Epithelial cell of esophagus (primary cell): ENCODE results near the gene PAK1.

Experiments used
- DNase-seq: peaks from one replicate; pipeline ENCODE4 v3.0.0; 2010; ENCODE audit warnings: low read depth
- H3K4me3 ChIP-seq: 2 replicates; pipeline ENCODE4 v1.5.1; 2011; ENCODE audit warnings: mild to moderate bottlenecking, low read length, control low read depth
- TF ChIP-seq, protein P1 (sequence below): IDR thresholded peaks from 2 replicates; pipeline ENCODE4 v1.5.1; 2011; ENCODE audit warnings: low read depth, mild to moderate bottlenecking, low read length, control low read depth, inconsistent platforms; ENCODE audit not compliant: insufficient read depth; ENCODE audit errors: missing control alignments

The PAK1 gene

DNA sequence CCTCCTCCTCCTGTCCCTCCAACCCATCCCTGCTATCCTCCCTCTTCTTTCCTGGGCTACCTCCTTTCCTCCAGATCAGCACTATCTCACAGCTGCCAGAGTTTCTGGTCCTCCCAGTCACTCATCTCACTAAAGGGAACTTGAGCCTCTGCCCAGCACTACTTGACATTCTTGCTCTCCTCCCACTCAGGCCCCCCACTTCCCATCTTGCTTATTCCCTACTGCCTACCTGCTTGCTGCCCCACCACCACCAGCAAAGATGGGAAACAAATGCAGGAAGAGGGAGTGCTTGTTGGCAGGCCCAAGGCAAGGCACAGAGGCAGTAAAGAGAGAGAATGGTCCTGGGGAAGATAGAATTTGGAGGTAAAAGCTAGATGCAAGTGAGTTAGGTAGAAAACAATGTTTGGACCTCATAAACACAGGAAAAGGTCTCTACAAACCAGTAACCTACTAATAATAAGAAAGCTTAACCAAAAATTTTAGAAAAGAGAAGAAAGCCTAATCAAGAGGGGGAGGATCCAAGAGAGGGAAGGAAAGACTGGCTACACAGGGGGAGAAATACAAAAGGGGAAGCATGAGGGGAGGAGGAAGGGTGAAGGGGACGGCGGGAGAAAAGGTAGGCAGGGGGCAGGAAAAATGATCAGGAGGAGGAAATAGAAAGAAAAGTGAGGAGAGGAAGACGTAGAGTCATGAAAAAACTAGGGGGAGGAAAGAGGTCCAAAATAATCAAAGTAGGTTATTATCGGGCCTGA lies 63.6 kb downstream of the PAK1 start:
- H3K4me3 ChIP-seq = no peak overlapping the region
- DNase-seq = no peak
- TF ChIP-seq, protein P1, sequence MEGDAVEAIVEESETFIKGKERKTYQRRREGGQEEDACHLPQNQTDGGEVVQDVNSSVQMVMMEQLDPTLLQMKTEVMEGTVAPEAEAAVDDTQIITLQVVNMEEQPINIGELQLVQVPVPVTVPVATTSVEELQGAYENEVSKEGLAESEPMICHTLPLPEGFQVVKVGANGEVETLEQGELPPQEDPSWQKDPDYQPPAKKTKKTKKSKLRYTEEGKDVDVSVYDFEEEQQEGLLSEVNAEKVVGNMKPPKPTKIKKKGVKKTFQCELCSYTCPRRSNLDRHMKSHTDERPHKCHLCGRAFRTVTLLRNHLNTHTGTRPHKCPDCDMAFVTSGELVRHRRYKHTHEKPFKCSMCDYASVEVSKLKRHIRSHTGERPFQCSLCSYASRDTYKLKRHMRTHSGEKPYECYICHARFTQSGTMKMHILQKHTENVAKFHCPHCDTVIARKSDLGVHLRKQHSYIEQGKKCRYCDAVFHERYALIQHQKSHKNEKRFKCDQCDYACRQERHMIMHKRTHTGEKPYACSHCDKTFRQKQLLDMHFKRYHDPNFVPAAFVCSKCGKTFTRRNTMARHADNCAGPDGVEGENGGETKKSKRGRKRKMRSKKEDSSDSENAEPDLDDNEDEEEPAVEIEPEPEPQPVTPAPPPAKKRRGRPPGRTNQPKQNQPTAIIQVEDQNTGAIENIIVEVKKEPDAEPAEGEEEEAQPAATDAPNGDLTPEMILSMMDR = no peak

GRCh38 chr11:77409046-77409445 lies 64.8 kb downstream of the PAK1 start:
- H3K4me3 ChIP-seq = no peak overlapping the region
- TF ChIP-seq, protein P1 = no peak

GRCh38 chr11:77407613-77408012 lies 66.3 kb downstream of the PAK1 start:
- peak; percentile 86 for DNase-seq
- TF ChIP-seq, protein P1 = no peak
- no peak overlapping the region for H3K4me3 ChIP-seq

More at GRCh38 chr11:77409046-77409445, 64.8 kb downstream of the PAK1 start:
- DNase-seq = no peak

GRCh38 chr11:77406396-77406795 lies 67.5 kb downstream of the PAK1 start:
- no peak for DNase-seq
- TF ChIP-seq, protein P1 = no peak
- H3K4me3 ChIP-seq = no peak overlapping the region

- no peak for DNase-seq
- no peak overlapping the region for H3K4me3 ChIP-seq
- TF ChIP-seq, protein P1 = no peak
These were observed 70.7 kb downstream of the PAK1 start for GRCh38 chr11:77403211-77403610.

DNA sequence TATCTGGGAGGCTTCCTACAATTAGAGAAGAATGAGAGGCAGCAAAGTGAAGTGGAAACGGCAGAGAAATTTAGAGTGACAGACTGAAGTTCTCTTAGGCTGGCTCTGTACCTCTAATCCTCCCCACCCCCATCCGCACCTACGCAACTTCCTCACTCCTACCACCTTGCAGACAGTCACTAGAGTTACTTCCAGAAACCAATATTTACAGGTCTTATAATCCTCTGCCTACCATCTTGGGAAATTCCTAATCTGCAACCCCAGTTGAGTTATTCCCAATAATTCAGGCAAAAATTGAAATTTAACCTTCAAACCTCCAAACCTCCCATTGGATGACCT lies 71.7 kb downstream of the PAK1 start:
- TF ChIP-seq, protein P1 = no peak
- peak; percentile 25 for DNase-seq
- H3K4me3 ChIP-seq = no peak overlapping the region
